Measurements from ENCODE around the gene BORCS5. TPM values are rescaled to one million over a fixed set of nuclear protein-coding genes. Genes with fewer than 3 reads are reported as not detected.

The BORCS5 gene
- total and polyA plus RNA-seq, 2 experiments from 2014 or later, result 11.3 to 12.6 TPM

DNA sequence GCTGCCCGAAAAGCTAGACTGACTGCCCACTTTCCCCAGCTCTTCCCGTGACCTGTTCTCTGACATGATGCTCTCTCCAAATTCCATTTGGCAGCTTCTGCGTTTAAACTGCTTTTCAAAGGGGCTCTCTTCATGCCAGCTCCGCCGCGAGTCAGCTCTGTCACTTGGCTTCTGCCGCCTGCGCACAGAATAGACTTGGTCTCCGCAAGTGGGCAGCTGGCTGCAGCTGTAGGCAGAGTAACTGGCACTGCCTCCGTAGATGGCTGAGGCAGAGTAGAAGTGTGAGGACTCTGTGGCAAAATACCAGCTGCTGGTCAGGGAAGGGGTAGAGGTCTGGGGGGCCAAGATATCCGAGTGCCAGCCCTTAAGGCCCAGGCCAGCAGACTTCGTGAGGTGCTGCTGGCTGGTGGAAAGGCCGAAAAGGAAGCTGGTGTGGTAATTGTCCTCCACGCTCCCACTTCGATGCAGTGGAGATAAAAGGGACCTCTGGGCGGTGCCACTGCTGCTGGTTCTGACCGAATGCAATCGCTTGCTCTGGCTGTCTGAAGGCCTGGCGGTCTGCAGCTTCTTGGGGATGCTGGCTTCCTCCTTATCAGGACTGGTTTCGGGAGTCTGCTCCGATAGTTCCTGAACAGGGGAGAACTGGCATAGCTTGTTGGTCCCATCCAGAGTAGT, 120.1 kb downstream of the BORCS5 start:
- no peak for DNase-seq (ENCODE audit: low spot score)

More for the DNA sequence above, 120.1 kb downstream of the BORCS5 start:
- no peak overlapping the region for H3K27ac Mint-ChIP-seq
- no peak overlapping the region for H3K4me3 Mint-ChIP-seq
- no peaks in the 10 kb centered on the region; the same call in 2 of the 3 replicates for H3K9me3 Mint-ChIP-seq
- Histone ChIP-seq H3K9me2 (ENCODE audit: insufficient read depth) (no peaks in the 10 kb centered on the region), H3K79me2 (replicated peaks; ENCODE audit: insufficient read depth) (peaks cover 5% of the 10 kb centered on the region; the same call in 1 of the 2 replicates), H3K4me1 (ENCODE audit: insufficient read depth) (no peaks in the 10 kb centered on the region; the same call in 1 of the 2 replicates), H2AFZ (no peak overlapping the region), H3K4me2 (no peak overlapping the region), H3K4me3 (no peak overlapping the region), H3K27ac (ENCODE audit: low read depth) (no peak overlapping the region), H3K27me3 (ENCODE audit: insufficient read depth) (no peaks in the 10 kb centered on the region), H4K20me1 (replicated peaks; ENCODE audit: insufficient read depth) (peaks cover 15% of the 10 kb centered on the region), H3K36me3 (ENCODE audit: insufficient read depth) (peaks cover 22% of the 10 kb centered on the region), H3F3A (replicated peaks; ENCODE audit: low read depth) (0 out of 2 replicates have a peak, but pooled peaks cover 8% of the 10 kb centered on the region)
- peaks cover 16% of the 10 kb centered on the region for H3K4me1 Mint-ChIP-seq
- H3K36me3 Mint-ChIP-seq (ENCODE audit: low read depth), result peaks cover 63% of the 10 kb centered on the region
- ATAC-seq, result no peak
- TF ChIP-seq, protein P1, sequence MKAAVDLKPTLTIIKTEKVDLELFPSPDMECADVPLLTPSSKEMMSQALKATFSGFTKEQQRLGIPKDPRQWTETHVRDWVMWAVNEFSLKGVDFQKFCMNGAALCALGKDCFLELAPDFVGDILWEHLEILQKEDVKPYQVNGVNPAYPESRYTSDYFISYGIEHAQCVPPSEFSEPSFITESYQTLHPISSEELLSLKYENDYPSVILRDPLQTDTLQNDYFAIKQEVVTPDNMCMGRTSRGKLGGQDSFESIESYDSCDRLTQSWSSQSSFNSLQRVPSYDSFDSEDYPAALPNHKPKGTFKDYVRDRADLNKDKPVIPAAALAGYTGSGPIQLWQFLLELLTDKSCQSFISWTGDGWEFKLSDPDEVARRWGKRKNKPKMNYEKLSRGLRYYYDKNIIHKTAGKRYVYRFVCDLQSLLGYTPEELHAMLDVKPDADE (IDR thresholded peaks at IDR 0.05), result no peak
- TF ChIP-seq ZNF331 (CRISPR knock-in tag; IDR thresholded peaks at IDR 0.05; ENCODE audit: low read depth), result no peak
- TF ChIP-seq REST (IDR thresholded peaks at IDR 0.05; ENCODE audit: unreplicated experiment), result no peak
- no peak for TF ChIP-seq NANOG (IDR thresholded peaks at IDR 0.05; ENCODE audit: borderline replicate concordance)
- no peak for TF ChIP-seq CREB1 (CRISPR knock-in tag; IDR thresholded peaks at IDR 0.05; ENCODE audit: low read depth)
- no peak for TF ChIP-seq EZH2phosphoT487 (IDR thresholded peaks at IDR 0.05; ENCODE audit: unreplicated experiment)
- no peak for TF ChIP-seq ZNF114 (CRISPR knock-in tag; IDR thresholded peaks at IDR 0.05)
- TF ChIP-seq STAT1 (IDR thresholded peaks at IDR 0.05; ENCODE audit: unreplicated experiment), result no peak
- no peak for TF ChIP-seq POLR2AphosphoS5 (IDR thresholded peaks at IDR 0.05; ENCODE audit: low read depth)
- no peak for TF ChIP-seq CTCF (conservative IDR thresholded peaks at IDR 0.05; ENCODE audit: low read depth in 2 of 2)
- no peak for TF ChIP-seq JUNB (IDR thresholded peaks at IDR 0.05; ENCODE audit: unreplicated experiment)
- TF ChIP-seq, protein P2, sequence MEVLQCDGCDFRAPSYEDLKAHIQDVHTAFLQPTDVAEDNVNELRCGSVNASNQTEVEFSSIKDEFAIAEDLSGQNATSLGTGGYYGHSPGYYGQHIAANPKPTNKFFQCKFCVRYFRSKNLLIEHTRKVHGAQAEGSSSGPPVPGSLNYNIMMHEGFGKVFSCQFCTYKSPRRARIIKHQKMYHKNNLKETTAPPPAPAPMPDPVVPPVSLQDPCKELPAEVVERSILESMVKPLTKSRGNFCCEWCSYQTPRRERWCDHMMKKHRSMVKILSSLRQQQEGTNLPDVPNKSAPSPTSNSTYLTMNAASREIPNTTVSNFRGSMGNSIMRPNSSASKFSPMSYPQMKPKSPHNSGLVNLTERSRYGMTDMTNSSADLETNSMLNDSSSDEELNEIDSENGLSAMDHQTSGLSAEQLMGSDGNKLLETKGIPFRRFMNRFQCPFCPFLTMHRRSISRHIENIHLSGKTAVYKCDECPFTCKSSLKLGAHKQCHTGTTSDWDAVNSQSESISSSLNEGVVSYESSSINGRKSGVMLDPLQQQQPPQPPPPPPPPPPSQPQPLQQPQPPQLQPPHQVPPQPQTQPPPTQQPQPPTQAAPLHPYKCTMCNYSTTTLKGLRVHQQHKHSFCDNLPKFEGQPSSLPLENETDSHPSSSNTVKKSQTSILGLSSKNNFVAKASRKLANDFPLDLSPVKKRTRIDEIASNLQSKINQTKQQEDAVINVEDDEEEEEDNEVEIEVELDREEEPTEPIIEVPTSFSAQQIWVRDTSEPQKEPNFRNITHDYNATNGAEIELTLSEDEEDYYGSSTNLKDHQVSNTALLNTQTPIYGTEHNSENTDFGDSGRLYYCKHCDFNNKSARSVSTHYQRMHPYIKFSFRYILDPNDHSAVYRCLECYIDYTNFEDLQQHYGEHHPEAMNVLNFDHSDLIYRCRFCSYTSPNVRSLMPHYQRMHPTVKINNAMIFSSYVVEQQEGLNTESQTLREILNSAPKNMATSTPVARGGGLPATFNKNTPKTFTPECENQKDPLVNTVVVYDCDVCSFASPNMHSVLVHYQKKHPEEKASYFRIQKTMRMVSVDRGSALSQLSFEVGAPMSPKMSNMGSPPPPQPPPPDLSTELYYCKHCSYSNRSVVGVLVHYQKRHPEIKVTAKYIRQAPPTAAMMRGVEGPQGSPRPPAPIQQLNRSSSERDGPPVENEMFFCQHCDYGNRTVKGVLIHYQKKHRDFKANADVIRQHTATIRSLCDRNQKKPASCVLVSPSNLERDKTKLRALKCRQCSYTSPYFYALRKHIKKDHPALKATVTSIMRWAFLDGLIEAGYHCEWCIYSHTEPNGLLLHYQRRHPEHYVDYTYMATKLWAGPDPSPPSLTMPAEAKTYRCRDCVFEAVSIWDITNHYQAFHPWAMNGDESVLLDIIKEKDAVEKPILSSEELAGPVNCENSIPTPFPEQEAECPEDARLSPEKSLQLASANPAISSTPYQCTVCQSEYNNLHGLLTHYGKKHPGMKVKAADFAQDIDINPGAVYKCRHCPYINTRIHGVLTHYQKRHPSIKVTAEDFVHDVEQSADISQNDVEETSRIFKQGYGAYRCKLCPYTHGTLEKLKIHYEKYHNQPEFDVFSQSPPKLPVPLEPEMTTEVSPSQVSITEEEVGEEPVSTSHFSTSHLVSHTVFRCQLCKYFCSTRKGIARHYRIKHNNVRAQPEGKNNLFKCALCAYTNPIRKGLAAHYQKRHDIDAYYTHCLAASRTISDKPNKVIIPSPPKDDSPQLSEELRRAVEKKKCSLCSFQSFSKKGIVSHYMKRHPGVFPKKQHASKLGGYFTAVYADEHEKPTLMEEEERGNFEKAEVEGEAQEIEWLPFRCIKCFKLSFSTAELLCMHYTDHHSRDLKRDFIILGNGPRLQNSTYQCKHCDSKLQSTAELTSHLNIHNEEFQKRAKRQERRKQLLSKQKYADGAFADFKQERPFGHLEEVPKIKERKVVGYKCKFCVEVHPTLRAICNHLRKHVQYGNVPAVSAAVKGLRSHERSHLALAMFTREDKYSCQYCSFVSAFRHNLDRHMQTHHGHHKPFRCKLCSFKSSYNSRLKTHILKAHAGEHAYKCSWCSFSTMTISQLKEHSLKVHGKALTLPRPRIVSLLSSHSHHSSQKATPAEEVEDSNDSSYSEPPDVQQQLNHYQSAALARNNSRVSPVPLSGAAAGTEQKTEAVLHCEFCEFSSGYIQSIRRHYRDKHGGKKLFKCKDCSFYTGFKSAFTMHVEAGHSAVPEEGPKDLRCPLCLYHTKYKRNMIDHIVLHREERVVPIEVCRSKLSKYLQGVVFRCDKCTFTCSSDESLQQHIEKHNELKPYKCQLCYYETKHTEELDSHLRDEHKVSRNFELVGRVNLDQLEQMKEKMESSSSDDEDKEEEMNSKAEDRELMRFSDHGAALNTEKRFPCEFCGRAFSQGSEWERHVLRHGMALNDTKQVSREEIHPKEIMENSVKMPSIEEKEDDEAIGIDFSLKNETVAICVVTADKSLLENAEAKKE (CRISPR knock-in tag; IDR thresholded peaks at IDR 0.05), result no peak
- no peak for TF ChIP-seq EZH2 (IDR thresholded peaks at IDR 0.05; ENCODE audit: low read depth, unreplicated experiment)
- H3K27me3 Mint-ChIP-seq (ENCODE audit: insufficient read depth, low read depth, poor library complexity), result peaks cover 8% of the 10 kb centered on the region
